ENCODE data around the gene CDK5RAP2.

Gene CDK5RAP2

DNA sequence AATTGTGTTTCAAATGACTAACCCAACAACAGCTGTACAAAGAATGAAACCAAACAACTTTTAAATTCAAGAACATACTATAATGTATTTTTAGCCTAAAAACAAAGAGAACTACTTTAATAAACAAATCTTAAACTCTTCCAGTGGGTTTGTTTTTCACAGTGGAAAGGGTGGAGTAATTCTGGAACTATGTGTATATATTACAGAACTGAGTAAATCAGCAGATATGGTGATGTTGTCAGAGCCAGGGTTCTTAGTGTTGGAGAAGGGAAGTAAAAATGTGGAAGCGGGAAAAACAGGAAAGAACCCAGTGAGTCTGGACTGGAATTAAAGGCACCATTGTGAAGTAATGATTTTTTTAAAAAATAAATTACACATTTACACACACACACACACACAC, 144.9 kb downstream of the CDK5RAP2 start:
- Mint-ChIP-seq H3K27me3 (ENCODE audit: low read depth) (no peaks in the 10 kb centered on the region), H3K9me3 (no peaks in the 10 kb centered on the region), H3K4me1 (ENCODE audit: low read depth) (peaks cover 17% of the 10 kb centered on the region), H3K27ac (no peak overlapping the region), H3K36me3 (ENCODE audit: low read depth) (peaks cover 57% of the 10 kb centered on the region), H3K4me3 (no peak overlapping the region)
- no peak for DNase-seq (ENCODE audit: low spot score)

DNA sequence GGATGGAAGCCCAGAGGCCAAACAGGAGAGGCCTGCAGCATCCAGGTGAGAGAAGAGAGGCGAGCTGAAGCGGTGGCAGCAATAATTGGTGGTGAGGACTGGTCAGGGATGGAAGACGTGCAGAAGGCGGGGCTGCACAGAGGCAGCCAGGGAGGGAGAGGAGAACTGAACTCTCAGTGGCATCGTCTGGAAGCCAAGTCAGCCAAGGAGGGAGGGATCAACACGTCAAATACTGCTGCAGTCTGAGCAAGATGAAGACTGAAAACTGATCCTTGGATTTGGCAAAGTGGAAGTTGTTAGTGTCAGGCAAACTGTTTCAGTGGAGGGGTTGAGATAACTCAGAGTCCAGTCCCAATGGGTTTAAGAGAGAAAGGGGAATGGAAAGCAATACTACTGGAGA, 145.4 kb downstream of the CDK5RAP2 start:
- Mint-ChIP-seq H3K27ac (no peak overlapping the region), H3K4me1 (ENCODE audit: low read depth) (peaks cover 17% of the 10 kb centered on the region), H3K9me3 (no peaks in the 10 kb centered on the region), H3K36me3 (ENCODE audit: low read depth) (peaks cover 55% of the 10 kb centered on the region), H3K4me3 (no peak overlapping the region), H3K27me3 (ENCODE audit: low read depth) (no peaks in the 10 kb centered on the region)
- no peak for DNase-seq (ENCODE audit: low spot score)

DNA sequence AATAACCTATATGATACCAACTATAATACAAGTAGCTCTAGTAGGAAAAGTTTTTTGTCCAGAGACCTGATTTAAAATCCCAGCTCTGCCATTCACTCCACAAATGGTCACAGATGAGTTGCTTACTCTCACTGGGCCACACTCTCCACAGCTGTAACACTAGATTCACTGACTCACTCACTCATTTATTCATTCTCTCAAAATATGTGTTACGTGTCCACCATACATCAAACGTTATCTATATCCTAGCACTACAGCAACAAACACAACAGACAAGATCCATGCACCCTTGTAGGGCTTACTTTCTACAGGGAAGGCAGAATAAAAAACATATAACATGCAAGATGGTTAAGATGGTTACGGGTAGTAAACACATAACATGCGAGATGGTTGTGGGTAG, 146.3 kb downstream of the CDK5RAP2 start:
- H3K4me1 Mint-ChIP-seq (ENCODE audit: low read depth), result peaks cover 14% of the 10 kb centered on the region
- H3K27ac Mint-ChIP-seq, result no peak overlapping the region
- peaks cover 49% of the 10 kb centered on the region for H3K36me3 Mint-ChIP-seq (ENCODE audit: low read depth)

DNA sequence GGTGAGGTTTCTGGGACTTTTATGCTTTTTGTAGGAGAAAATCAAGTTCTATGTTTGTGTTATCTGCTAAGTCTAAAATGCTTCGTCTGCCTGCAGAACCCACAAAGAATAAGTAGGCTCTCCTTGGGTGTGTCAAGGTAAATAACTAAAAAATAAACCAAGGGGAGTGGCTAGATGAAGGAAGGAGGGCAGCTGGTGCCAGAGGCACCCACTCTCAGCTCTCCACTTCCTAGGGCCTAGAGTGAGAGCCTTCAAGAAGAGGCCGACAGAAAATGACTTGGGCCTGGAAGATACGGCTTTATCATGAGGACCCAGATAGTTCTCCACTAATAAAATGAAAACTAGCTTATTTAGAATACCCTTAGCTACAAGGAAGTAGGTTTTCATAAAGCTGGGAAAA, 147.4 kb downstream of the CDK5RAP2 start:
- H3K4me3 Mint-ChIP-seq, result no peak overlapping the region
- no peaks in the 10 kb centered on the region for H3K9me3 Mint-ChIP-seq
- H3K36me3 Mint-ChIP-seq (ENCODE audit: low read depth), result peaks cover 44% of the 10 kb centered on the region
- DNase-seq (ENCODE audit: low spot score), result no peak
- H3K27me3 Mint-ChIP-seq (ENCODE audit: low read depth), result no peaks in the 10 kb centered on the region
- H3K4me1 Mint-ChIP-seq (ENCODE audit: low read depth), result peaks cover 6% of the 10 kb centered on the region
- H3K27ac Mint-ChIP-seq, result no peak overlapping the region

More for the DNA sequence above, 146.3 kb downstream of the CDK5RAP2 start:
- H3K4me3 Mint-ChIP-seq, result no peak overlapping the region
- no peak for DNase-seq (ENCODE audit: low spot score)
- no peaks in the 10 kb centered on the region for H3K9me3 Mint-ChIP-seq
- H3K27me3 Mint-ChIP-seq (ENCODE audit: low read depth), result no peaks in the 10 kb centered on the region

DNA sequence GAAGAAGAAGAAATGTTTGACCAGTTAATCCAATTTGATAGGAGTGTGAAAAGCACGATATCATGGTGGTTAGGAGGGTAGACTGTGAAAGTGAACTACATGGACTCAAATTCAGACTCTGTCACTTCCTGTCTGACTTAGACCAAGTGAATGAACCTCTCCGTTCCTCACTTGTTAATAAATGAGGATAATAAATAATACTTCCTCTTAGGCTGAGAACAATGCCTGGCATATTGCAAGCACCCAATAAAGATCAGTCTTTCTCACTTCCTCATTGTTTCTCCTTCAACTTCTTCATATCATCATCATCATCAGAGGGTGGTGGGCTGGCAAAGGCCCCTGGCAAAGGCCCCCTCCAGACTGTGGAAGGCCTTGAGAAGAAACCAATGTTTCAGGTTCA, 148.7 kb downstream of the CDK5RAP2 start:
- H3K27ac Mint-ChIP-seq, result no peak overlapping the region
- no peaks in the 10 kb centered on the region for H3K4me1 Mint-ChIP-seq (ENCODE audit: low read depth)
- no peak for DNase-seq (ENCODE audit: low spot score)
- no peaks in the 10 kb centered on the region for H3K9me3 Mint-ChIP-seq
- peaks cover 40% of the 10 kb centered on the region for H3K36me3 Mint-ChIP-seq (ENCODE audit: low read depth)
- no peak overlapping the region for H3K4me3 Mint-ChIP-seq
- H3K27me3 Mint-ChIP-seq (ENCODE audit: low read depth), result no peaks in the 10 kb centered on the region

DNA sequence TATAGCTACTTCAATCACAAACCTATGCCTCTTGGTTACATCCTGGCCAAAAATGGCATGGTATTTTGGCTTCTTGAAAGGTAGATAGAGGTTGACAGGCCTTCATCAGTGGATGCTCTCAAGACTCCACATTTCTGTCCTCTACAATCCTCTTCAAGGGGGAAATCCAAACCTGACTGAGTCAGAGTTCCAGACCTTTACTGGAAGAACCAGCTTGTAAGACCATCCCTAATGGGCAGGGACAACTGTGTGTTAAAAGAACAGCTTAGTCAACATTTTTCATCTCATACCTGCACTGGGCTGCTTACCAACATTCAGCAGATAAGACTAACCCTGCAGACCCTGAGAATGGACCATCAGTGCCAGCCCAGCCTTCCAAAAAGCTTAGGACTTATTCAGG, 155.7 kb downstream of the CDK5RAP2 start:
- Mint-ChIP-seq H3K27ac (no peak overlapping the region), H3K4me1 (ENCODE audit: low read depth) (no peaks in the 10 kb centered on the region), H3K9me3 (no peaks in the 10 kb centered on the region), H3K4me3 (no peak overlapping the region), H3K36me3 (ENCODE audit: low read depth) (peaks cover 25% of the 10 kb centered on the region), H3K27me3 (ENCODE audit: low read depth) (no peaks in the 10 kb centered on the region)
- no peak for DNase-seq (ENCODE audit: low spot score)

DNA sequence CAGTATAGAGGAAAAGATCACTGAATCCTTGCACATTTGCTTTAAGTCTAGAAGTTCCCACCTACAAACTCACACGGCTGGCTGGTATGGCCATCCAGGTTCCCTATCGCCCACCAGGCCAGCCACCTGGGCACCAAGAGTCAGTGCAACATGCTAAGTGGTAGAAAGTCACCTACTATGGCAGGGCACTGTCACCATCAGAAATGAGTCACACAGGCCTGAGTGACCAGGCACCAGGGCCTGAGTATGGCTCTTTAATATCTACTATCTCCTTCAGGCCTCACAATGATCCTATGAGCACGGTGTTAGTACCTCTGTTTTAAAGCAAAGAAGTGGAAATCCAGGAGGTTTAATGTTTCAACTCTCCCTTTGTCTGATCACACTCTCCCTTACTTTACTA, 156.2 kb downstream of the CDK5RAP2 start:
- H3K27ac Mint-ChIP-seq, result no peak overlapping the region
- H3K36me3 Mint-ChIP-seq (ENCODE audit: low read depth), result peaks cover 25% of the 10 kb centered on the region

DNA sequence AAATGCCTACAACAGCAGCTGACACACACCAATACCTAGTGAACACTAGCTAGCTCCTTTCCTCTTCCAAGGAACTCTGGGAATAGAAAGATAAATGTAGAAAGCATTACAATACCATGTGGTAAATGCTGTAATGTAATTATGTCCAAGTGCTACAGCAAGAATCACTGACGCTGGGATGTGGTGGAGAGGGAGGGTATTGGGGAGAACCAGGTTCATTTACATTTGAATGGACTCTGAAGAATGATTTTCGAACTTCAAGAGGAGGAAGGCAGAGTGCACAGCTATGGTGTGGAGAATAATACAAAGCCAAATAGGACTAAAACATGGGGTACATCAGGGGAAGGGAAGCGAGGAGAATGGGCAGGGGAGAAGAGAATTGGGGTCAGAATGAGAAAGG, 158.0 kb downstream of the CDK5RAP2 start:
- peaks cover 32% of the 10 kb centered on the region for H3K36me3 Mint-ChIP-seq (ENCODE audit: low read depth)

More for the DNA sequence above, 156.2 kb downstream of the CDK5RAP2 start:
- Mint-ChIP-seq H3K4me3 (no peak overlapping the region), H3K4me1 (ENCODE audit: low read depth) (no peaks in the 10 kb centered on the region), H3K9me3 (no peaks in the 10 kb centered on the region), H3K27me3 (ENCODE audit: low read depth) (no peaks in the 10 kb centered on the region)
- DNase-seq (ENCODE audit: low spot score), result no peak

DNA sequence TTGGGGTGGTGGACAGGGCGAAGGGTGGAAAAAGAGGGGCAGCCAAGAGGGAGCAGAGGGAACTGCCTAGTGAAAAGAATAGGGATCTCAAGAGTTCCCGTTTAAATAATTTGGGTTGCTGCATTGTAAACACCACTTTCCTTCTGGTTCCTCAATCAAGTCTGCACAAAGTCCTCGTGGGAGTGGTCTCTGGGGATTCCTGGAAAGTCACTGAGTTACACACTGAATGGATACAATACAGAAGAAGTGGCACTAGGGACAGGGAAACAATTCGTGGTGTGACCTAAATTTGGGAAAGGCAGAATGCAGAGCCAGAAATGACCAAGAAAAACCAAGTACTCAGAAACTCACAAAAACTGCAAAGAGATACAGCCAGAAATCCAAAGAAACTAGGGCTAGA, 161.7 kb downstream of the CDK5RAP2 start:
- Mint-ChIP-seq H3K27me3 (ENCODE audit: low read depth) (no peaks in the 10 kb centered on the region), H3K4me3 (no peak overlapping the region), H3K36me3 (ENCODE audit: low read depth) (peaks cover 38% of the 10 kb centered on the region), H3K4me1 (ENCODE audit: low read depth) (no peaks in the 10 kb centered on the region), H3K27ac (no peak overlapping the region), H3K9me3 (no peaks in the 10 kb centered on the region)
- no peak for DNase-seq (ENCODE audit: low spot score)

More for the DNA sequence above, 158.0 kb downstream of the CDK5RAP2 start:
- Mint-ChIP-seq H3K27ac (no peak overlapping the region), H3K9me3 (no peaks in the 10 kb centered on the region), H3K4me3 (no peak overlapping the region), H3K4me1 (ENCODE audit: low read depth) (no peaks in the 10 kb centered on the region), H3K27me3 (ENCODE audit: low read depth) (no peaks in the 10 kb centered on the region)
- no peak for DNase-seq (ENCODE audit: low spot score)

DNA sequence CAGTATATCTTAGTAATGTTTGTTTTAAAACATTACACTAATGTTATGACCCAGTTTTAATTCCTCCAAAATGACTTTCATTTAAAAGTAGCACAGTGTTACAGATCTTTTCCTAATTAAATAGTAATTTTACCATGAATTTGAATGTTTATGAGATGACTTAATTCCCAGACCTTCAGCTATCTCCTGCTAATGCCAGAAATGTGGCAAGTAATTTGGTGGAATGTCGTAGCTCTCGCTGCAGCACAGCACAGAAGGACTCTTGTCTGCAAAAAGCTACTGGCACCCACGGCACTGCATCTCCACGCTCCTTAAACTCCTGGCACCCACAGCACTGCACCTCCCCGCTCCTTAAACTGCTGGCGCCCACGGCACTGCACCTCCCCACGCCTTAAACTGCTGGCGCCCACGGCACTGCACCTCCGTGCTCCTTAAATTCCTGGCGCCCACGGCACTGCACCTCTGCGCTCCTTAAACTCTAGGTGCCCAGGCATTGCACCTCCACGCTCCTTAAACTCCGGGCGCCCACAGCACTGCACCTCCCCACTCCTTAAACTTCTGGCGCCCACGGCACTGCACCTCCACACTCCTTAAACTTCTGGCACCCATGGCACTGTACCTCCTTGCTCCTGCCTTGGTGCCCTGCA, 163.1 kb downstream of the CDK5RAP2 start:
- Mint-ChIP-seq H3K4me1 (ENCODE audit: low read depth) (no peaks in the 10 kb centered on the region), H3K36me3 (ENCODE audit: low read depth) (peaks cover 33% of the 10 kb centered on the region)

DNA sequence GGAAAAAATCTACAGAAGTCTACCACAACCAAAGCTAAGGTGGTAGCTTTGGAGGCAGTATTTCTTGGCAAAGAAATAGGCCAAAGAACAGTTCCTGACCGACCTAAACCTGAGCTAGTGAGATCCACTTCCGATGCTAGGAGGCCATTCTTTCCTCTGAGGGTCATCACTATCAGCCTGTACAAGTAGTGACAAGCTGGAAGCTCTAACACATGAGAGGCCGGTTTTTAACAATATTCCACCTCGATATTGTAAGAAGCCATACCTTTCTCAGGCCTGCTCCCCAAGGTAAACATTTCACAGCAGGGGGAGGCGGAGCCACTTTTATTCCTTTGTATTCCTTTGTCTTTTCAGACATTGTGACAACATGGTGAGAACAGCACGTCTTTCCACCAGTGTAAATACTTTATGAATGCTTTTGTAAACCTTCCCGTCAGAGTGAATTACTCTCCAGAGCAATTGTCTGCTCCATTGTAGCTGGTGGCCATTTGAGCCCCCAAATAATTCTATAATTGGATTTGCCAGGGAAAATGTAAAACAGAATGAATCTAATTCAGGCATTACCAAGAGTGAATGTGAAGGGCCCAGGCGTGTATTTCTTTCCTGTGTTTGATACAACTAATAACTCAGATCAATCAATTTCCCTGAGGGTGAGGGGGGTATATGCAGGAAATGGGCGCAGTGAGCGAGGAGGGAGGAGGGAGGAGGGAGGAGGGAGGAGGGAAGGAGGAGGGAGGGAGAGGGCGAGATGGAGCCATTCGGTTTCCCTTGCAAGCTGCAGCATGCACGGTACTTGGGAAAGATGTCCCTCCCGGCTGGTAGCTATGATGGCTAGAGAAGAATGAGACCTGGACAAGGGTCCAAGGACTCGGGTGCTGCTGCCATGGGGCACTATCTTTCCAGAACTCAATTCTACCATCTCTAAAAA, 166.6 kb downstream of the CDK5RAP2 start:
- no peaks in the 10 kb centered on the region for H3K4me1 Mint-ChIP-seq (ENCODE audit: low read depth)
- H3K27ac Mint-ChIP-seq, result no peak overlapping the region
- H3K4me3 Mint-ChIP-seq, result no peak overlapping the region
- peaks cover 35% of the 10 kb centered on the region for H3K36me3 Mint-ChIP-seq (ENCODE audit: low read depth)
- DNase-seq (ENCODE audit: low spot score), result no peak
- no peaks in the 10 kb centered on the region for H3K9me3 Mint-ChIP-seq
- no peaks in the 10 kb centered on the region for H3K27me3 Mint-ChIP-seq (ENCODE audit: low read depth)

More for the DNA sequence above, 163.1 kb downstream of the CDK5RAP2 start:
- H3K9me3 Mint-ChIP-seq, result no peaks in the 10 kb centered on the region
- no peak for DNase-seq (ENCODE audit: low spot score)
- no peak overlapping the region for H3K27ac Mint-ChIP-seq
- H3K27me3 Mint-ChIP-seq (ENCODE audit: low read depth), result no peaks in the 10 kb centered on the region
- no peak overlapping the region for H3K4me3 Mint-ChIP-seq

DNA sequence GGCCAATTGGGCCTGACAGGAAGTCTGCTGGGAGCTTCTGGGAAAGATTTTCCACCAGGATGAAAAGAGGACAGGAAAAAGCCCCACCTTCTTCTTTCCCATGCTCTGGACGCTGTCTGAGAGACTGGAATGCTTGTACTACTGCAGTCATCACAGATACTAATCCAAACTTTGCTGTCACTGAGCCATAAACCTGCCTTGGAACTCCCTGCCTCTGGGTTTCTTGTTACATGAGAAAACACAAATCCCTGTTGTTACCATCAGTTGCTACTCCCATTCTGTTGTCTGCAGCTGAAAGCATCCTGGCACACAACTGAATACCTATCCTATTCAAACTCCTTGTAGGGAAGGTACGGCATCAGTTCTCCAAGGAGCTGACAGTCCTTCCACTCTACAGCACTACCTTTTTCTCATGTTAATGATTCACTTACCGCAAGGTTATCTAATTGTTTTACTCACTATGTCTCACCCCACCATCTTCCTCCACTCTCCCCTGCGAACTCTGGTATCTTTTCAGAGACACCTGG, 167.5 kb downstream of the CDK5RAP2 start:
- no peaks in the 10 kb centered on the region for H3K27me3 Mint-ChIP-seq (ENCODE audit: low read depth)
- peaks cover 32% of the 10 kb centered on the region for H3K36me3 Mint-ChIP-seq (ENCODE audit: low read depth)
- H3K9me3 Mint-ChIP-seq, result no peaks in the 10 kb centered on the region
- no peak for DNase-seq (ENCODE audit: low spot score)
- H3K4me3 Mint-ChIP-seq, result no peak overlapping the region
- H3K4me1 Mint-ChIP-seq (ENCODE audit: low read depth), result no peaks in the 10 kb centered on the region
- peak overlapping the region; percentile 16 for H3K27ac Mint-ChIP-seq

DNA sequence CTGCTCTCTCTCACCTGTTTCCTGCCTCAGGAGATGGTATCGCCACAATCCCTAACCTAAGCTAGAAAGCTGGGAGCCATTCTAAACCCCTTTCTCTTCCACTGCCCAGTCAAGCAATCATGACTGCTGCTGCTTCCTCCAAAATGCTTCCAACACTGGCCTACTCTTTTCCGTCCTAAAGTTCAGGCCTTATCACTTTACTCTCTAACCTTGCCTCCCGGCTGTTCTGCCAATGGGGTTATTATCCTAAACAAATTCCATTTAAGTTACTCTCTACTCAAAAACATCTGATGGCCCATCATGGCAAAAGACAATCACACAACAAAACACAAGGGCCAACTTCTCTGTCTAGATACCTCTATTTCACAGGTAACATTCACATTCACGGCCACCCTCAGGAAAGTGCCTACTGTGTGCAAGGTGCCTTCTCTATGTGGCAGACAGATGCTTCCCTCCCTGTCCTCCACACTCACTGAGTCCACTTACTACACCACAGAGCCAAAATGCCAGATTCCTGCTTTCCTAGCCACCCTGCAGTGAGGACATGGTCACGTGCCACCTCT, 168.0 kb downstream of the CDK5RAP2 start:
- H3K4me1 Mint-ChIP-seq (ENCODE audit: low read depth), result no peaks in the 10 kb centered on the region
- H3K9me3 Mint-ChIP-seq, result no peaks in the 10 kb centered on the region
- H3K27ac Mint-ChIP-seq, result no peak overlapping the region
- peaks cover 29% of the 10 kb centered on the region for H3K36me3 Mint-ChIP-seq (ENCODE audit: low read depth)
- no peak for DNase-seq (ENCODE audit: low spot score)
- H3K27me3 Mint-ChIP-seq (ENCODE audit: low read depth), result no peaks in the 10 kb centered on the region
- H3K4me3 Mint-ChIP-seq, result no peak overlapping the region

DNA sequence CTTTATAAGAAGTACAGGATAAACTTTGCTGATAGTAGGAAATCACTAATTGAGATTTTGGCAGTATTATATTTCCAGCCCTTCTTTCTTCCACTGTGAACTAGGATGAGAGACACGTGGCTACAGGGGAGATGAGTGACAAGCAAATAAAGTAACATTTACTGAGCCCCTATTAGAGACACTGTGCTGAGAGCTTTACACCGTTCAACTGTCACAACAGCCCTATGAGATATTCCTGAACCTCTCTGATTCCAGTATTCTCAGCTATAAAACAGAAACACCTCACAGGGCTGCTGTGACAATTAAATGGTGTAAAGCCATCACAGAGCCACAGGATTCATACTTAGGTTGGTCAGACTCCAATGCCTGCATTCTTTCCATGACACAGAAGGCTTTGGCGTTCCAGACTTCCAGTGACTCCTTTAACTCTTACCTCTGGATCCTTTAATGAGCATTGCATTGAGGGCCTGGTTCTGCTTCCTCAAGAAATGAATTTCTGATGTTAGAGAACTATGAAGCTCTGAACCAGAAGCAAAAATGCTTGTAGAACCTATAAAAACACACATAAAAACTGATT, 169.0 kb downstream of the CDK5RAP2 start:
- no peak for DNase-seq (ENCODE audit: low spot score)
- Mint-ChIP-seq H3K9me3 (no peaks in the 10 kb centered on the region), H3K4me3 (no peak overlapping the region), H3K27me3 (ENCODE audit: low read depth) (no peaks in the 10 kb centered on the region), H3K4me1 (ENCODE audit: low read depth) (no peaks in the 10 kb centered on the region), H3K36me3 (ENCODE audit: low read depth) (peaks cover 29% of the 10 kb centered on the region), H3K27ac (no peak overlapping the region)
